Esophagus squamous epithelium (tissue), 4 donors: ENCODE data around the gene MDGA2.

ENCODE experiments used
- POLR2A ChIP-seq, 4 donors: fragments of 450-650 bp; IDR thresholded peaks; one replicate each; pipeline ENCODE4 v1.6.1; 2017; ENCODE audit warnings: antibody characterized with exemption in 4 of 4, mild to moderate bottlenecking in 4 of 4, moderate library complexity in 3 of 4
- TF ChIP-seq, protein P1 (sequence below), 6 experiments: fragments of 450-650 bp in 4 of 6; fragments of 200-600 bp in 2 of 6; sonication (generic) in 2 of 6; IDR thresholded peaks; one replicate each; pipeline ENCODE4 v1.5.1; 2016 to 2019; ENCODE audit warnings: antibody characterized with exemption in 6 of 6, mild to moderate bottlenecking in 4 of 6, moderate library complexity in 4 of 6

DNA sequence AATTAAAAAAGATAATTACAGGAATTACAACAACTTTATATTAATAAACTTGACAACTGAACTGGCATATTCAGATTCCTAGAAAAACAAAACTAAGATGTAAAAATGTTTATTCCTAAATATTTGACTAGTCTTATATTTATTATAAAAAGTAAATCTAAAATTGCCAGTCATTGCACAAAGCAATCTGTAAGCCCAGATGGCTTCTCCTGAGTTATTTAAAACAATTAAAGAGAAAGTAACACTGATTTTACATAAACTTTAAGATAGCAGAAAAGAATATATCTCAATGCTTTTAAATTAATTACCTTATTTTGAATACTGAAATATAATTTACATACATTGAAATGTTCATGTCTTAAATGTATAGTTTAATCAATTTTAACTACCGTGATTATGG lies 589.7 kb downstream of the MDGA2 start:
- TF ChIP-seq, protein P1, sequence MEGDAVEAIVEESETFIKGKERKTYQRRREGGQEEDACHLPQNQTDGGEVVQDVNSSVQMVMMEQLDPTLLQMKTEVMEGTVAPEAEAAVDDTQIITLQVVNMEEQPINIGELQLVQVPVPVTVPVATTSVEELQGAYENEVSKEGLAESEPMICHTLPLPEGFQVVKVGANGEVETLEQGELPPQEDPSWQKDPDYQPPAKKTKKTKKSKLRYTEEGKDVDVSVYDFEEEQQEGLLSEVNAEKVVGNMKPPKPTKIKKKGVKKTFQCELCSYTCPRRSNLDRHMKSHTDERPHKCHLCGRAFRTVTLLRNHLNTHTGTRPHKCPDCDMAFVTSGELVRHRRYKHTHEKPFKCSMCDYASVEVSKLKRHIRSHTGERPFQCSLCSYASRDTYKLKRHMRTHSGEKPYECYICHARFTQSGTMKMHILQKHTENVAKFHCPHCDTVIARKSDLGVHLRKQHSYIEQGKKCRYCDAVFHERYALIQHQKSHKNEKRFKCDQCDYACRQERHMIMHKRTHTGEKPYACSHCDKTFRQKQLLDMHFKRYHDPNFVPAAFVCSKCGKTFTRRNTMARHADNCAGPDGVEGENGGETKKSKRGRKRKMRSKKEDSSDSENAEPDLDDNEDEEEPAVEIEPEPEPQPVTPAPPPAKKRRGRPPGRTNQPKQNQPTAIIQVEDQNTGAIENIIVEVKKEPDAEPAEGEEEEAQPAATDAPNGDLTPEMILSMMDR (IDR thresholded peaks at IDR 0.05) = no peak
- no peak for TF ChIP-seq POLR2A (IDR thresholded peaks at IDR 0.05)
